Activated CD4-positive, alpha-beta T cell treated with anti-CD3 and anti-CD28 coated beads, Interleukin-2, Interleukin-4, amounts not matched to agents 100 ng/mL and 50 ng/mL, durations not matched to agents 16 hours and 8 hours (primary cell): ENCODE data around the gene PPP1R9B.

ENCODE experiments used
- DNase-seq: peaks from one replicate; pipeline ENCODE4 v3.0.0-alpha.2; 2020; ENCODE audit warnings: low spot score

Gene PPP1R9B

DNA sequence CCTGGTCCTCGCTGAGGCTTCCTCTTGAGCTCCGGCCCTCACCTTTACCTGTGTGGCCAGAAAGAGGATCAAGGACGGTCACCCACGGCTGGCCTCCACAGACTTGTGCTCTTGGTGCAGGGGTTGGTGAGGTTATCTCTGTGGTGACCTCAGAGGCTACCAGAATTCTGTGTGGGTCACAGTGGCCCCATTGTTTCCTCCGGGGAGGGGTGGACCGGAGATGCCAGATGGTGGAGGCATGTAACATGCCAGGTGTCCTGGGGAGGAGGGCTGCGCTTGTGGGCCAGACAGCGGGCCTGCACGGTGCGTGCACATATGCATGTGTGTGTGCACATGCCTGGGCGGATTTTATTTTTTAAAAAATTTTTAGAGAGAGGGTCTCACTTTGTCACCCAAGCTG lies 21.7 kb upstream of the PPP1R9B start:
- no peak for DNase-seq

- no peak for DNase-seq
These were observed 21.0 kb upstream of the PPP1R9B start for GRCh38 chr17:50171371-50172071.

DNA sequence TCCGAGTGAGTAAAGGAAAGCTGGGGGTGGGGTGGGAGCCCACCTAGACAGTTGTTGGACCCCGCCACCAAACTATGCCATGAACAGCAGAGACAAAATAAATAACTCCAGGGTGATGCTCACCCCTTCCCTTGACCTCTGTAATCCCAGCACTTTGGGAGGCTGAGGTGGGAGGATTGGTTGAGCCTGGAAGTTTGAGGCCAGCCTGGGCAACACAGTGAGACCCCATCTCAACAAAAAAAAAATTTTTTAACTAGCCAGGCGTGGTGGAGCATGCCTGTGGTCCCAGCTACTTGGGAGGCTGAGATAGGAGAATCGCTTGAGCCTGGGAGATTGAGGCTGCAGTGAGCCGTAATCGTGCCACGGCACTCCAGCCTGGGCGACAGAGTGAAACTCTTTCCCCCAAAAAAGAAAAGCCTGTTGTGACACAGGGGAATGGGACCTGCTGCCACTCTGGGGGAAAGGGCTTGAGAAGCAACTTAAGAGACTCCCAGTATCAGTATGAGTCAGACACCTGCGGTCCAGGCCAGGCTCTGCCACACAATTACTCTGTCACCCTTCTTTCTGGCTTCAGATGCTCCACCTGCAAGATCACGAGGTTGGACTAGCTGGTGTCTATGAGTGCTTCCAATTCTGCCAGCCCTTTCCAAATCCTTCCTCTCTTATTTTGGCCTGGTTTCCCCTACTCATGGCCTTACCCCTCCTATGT lies 20.3 kb upstream of the PPP1R9B start:
- DNase-seq = peak; percentile 60

GRCh38 chr17:50169881-50170459 lies 19.5 kb upstream of the PPP1R9B start:
- no peak for DNase-seq

DNA sequence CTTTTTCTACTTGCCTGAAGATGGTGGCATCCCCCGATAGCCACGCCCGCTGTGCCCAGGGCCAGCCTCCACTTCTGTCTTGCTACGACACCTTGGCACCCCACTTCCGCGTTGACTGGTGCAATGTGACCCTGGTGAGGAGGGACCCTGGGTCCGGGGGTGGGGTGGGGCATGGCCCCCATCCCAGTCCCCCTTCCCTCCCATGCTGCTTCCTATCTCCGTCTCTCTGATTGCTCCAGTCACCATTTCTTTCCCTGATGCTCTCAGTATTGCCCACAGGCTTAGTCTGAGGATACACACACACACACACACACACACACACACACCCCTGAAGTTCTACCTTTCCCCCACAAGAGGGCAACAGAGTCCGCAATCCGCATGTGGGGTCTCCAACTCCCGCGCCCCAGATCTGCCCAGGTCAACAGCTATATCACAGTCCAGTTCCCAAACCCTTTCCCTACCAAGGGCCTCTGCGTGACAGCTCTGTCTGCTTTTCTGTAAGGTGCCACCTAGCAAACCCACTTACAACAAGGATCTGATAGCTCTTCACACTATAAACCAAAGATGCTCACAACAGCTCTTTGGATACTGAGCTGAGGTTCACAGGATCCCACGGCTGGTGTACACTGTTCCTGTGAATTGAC lies 18.8 kb upstream of the PPP1R9B start:
- peak; percentile 56 for DNase-seq

GRCh38 chr17:50168319-50168718 lies 17.8 kb upstream of the PPP1R9B start:
- DNase-seq = no peak

DNA sequence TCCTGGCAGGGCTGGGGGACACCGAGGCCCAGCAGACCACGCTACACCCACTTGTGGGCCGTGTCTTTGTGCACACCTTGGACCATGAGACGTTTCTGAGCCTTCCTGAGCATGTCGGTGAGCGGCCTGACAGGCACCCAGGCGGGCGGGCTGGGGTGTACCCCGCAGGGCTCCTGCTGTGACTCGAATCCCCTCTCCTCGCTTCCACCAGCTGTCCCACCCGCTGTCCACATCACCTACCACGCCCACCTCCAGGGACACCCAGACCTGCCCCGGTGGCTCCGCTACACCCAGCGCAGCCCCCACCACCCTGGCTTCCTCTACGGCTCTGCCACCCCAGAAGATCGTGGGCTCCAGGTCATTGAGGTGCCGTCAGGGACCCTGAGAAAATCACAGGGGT lies 16.9 kb upstream of the PPP1R9B start:
- no peak for DNase-seq

DNA sequence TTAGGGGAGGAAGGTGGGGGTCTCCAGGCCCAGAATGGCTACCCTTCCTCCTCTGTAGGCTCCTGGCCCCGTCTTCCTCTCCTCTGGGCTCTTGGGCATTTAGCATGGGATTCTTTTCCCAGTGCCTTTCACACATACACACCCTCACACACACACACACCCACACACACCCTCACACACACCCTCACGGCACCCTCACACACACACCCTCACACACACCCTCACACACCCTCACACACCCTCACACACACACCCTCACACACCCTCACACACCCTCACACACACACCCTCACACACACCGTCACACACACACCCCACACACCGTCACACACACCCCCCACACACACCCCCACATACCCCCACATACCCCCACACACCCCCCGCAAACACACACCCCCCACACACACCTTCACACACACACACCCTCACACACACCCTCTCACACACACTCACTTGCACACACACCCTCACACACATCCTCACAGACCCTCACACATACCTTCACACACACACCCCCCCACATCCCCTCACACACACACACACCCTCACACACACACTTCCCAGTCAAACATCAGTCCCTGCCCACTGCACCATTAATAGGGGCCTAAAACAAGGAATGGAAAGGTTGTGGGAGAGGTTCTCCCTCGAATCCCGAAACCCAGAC lies 16.2 kb upstream of the PPP1R9B start:
- no peak for DNase-seq

GRCh38 chr17:50165867-50166517 lies 15.5 kb upstream of the PPP1R9B start, which contains the start of gene SGCA:
SGCA (plus strand) TSS chr17:50166005; CDS start chr17:50166041, 36 bp downstream.
- no peak for DNase-seq

GRCh38 chr17:50165466-50165865 lies 15.0 kb upstream of the PPP1R9B start:
- DNase-seq = no peak

DNA sequence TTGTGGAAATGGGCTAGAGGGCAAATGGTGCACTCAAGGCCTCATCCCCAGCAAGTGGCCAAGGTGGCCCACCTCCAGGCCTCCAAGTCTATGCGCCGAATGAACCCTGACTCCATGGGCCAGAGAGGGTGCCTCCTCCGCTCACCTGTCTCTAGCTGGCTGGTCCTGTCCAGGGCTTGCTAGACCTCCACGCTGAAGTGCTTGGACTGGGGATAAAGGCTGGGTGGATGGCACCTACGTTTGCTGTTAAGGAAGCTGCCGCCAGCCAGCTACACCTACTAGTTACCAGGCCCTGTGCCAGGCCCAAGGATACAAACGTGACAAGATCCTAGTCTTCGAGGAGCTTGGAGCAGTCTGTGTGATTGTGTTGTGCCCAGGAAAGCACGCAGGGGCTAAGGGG lies 14.6 kb upstream of the PPP1R9B start:
- DNase-seq = no peak

- no peak for DNase-seq
These were observed 14.2 kb upstream of the PPP1R9B start for GRCh38 chr17:50164697-50164988.

GRCh38 chr17:50163843-50164696 lies 13.6 kb upstream of the PPP1R9B start:
- no peak for DNase-seq

GRCh38 chr17:50162466-50163254 lies 12.2 kb upstream of the PPP1R9B start:
- DNase-seq = no peak

DNA sequence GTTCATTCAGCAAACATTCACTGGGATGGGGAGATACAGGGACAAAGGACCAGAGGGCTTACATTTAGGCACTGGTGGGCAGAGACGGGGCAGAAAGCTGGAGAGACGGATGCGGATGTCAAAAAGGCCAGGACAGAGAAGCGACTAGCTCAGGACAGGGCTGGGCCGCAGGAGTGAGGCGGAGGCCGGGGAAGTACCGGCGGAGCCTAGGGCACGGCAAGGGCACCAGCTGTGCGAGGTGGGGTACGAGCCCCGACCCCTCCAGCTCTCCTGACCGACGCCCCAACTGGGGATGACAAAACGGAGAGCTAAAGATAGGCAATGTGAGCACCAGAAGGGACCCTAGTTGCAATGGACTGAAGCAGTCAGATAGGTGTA lies 11.4 kb upstream of the PPP1R9B start:
- DNase-seq = no peak

DNA sequence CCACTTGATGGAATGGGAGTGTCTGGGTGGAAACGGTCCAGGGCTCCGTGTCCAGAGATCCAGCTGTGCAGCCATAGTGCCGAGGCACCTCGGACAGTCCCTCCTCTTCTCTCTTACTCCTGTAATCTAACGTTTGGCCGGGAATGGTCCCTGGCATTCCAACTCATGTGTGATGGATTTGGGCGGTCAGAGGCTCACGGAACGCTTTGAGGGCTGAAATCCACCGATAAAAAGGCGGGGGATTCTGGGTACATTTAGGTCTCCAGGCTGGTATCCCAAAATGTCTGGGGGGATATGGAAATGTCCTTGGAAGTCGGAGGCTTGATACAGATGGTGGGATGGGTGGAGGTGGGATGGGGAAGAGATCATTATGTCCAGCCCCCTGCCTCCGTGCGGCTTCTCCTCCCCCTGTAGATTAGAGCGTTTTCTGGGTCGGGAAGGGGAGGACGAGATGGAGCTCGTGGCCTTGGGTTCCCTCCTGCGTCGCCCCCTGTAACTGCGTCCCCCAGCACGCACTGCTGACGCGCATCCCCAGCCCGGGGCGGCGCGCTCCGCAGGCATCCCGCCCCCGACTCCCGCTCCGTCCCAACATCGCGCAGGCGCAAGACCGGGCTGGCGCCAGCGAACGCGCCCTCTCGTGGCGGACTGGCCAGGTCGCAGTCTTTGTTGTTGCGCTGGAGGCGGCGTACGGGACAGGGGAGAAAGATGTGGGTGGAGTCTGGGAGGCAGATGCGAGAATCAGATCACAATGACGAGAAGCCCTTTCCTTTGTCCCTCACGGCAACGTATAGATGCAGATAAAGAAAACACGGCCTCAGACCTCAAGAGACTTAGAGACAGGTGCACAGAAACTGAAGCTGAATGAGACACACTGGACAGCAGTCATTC lies 10.8 kb upstream of the PPP1R9B start:
- DNase-seq = peak; percentile 97

GRCh38 chr17:50157891-50158290 lies 7.4 kb upstream of the PPP1R9B start:
- DNase-seq = no peak

DNA sequence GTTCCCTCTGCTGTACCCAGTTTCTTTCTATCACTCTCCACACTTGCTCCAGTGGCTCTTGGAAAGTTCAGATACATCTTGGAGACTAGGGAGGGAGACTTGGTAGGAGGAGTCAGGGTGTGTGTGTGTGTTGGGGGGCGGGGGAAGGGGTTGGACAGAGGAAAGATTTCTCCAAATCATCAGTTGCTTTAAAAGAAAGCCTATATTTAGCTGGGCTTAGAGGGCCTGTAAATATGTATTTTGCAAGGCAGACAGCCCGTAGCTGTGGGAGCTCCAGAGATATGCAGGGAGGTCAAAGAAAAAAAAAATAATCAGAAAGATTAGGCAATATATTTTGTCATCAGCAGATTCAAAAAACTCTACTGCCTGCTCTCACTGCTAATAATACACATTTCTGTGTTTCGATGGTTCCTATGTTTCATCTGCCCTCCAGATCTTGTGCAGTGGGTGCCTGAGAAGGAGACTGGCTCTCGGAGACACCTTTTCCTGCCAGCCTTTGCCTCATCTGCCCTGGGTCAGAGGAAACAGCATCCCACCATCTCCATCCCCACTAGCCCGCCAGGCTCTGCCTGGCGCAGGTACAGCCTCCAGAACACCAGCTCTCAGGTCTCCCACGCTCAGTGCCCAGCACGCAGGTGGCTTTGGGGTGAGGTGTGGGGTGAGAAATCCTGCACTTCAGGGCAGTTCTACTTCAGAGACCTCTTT lies 4.8 kb upstream of the PPP1R9B start:
- DNase-seq = no peak

DNA sequence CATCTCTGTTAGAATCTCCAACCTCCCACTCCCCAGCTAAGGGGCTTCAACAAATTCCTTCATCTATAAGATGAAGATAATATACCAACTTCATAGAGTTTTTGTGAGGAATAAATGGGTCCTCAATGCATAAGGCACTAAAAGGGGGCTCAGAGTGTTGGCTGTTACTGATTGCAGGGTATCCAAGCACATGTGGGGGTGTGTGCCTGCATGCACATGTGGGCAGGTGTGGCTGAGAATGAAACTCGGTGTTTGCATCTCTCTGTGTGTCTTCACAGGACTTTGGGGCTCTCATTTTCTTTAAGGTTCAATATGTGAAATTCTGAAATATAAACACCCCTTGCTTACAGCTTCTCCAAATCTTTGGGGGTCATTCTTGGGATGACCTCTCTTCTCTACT lies 4.1 kb upstream of the PPP1R9B start:
- DNase-seq = no peak
